ENCODE data around the gene RPL15.
"Not testable (repeated sequence)": the region's sequence is repeated elsewhere in the genome, so short reads cannot be mapped to it uniquely, and the experiment has no call there.

The RPL15 gene

GRCh38 chr3:23916886-23917678, at the start of gene RPL15, which contains the start of gene NKIRAS1:
Gene RPL15 (plus strand): TSS chr3:23917132. CDS start chr3:23917860, 728 bp downstream.
Gene NKIRAS1 (minus strand): TSS chr3:23916990. CDS start chr3:23910904, 6,086 bp downstream.
- peak; percentile 63 to 97 (median 93) for DNase-seq

GRCh38 chr3:23867400-23867799, 49.5 kb upstream of the RPL15 start:
- DNase-seq, result no peak

GRCh38 chr3:23867838-23868237, 49.1 kb upstream of the RPL15 start:
- DNase-seq, result no peak

DNA sequence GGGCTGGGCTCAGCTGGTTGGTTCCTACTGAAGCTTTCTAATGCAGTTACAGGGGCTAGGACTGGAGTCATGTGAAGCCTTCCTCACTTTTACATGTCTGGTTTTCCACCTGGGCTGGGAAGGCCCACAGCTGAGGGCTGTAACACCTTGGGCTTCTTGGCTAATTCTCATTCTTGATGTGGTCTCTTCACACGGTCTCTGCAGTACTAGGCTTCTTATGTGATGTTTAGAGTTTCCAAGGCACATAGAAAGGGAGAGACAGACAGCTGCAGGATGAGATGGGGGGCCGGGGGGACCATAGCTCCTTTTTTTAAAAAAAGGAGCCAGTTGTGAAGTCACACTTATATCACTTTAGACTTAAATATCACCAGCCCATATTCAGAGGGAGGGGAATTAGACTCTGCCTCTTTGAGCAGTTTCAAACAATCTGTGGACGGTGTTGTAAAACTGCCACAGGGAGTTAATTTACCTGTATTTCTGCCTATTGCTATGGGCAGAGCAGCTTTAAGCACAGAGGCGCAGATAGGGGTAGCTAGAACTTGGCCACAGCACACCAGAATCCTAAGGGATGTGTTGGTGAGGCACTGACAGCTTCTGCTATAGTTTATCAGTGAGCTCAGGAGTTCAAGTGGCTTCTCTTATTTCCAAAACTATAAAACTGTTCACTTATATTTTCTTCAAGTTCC, 46.8 kb upstream of the RPL15 start:
- no peak for DNase-seq

GRCh38 chr3:23870663-23871043, 46.3 kb upstream of the RPL15 start:
- DNase-seq, result not testable (repeated sequence)

- DNase-seq, result not testable (repeated sequence)
Measured at GRCh38 chr3:23871361-23871760, 45.6 kb upstream of the RPL15 start.

DNA sequence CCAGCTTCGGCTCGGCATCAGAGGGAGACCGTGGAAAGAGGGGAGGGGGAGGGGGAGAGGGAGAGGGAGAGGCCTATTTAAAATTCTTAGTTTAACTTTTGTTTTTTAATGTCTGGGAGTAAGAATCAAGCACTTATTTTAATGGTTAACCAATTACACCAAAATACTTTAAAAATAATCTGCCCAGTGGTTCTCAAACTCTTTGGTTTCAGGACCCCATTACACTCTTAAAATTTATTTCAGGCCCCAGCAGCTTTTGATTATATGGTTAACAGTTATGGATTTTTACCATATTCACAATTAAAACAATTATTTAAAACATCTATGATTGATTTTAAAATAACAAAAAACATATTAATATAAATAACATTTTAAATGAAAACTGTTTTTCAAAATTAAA, 44.6 kb upstream of the RPL15 start:
- no peak for DNase-seq

- DNase-seq, result no peak
Measured at GRCh38 chr3:23873941-23874340, 43.0 kb upstream of the RPL15 start.

GRCh38 chr3:23874359-23875112, 42.4 kb upstream of the RPL15 start:
- DNase-seq, result no peak

DNA sequence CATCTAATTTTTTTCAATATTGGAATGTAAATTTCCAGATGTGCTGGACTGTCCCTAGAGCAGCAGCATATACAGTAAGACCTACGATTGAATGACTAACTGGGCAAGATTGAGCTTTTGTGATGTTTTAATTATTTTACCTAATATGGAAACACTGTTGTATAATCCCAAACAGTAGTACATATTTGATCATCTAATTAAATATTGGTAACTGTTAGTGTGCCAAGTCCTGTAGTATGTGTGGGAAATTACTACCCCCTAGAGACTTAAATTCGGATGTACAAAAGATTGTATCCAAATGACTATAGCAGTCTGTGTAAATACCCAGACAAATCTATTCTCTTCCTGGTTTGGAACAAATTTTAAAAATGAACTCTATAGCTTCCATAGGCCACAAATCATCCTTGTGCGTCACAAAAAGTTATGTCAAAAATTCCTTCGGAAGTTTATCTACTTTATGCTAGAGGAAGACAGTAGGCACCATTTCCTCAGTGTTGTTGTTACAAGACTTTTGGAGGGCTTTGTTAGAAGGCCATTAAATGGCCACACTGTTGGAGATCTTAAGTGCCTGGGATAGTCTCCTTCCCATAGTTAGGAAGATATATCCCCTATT, 41.7 kb upstream of the RPL15 start:
- no peak for DNase-seq

- no peak for DNase-seq
Measured at GRCh38 chr3:23876923-23877322, 40.0 kb upstream of the RPL15 start.

DNA sequence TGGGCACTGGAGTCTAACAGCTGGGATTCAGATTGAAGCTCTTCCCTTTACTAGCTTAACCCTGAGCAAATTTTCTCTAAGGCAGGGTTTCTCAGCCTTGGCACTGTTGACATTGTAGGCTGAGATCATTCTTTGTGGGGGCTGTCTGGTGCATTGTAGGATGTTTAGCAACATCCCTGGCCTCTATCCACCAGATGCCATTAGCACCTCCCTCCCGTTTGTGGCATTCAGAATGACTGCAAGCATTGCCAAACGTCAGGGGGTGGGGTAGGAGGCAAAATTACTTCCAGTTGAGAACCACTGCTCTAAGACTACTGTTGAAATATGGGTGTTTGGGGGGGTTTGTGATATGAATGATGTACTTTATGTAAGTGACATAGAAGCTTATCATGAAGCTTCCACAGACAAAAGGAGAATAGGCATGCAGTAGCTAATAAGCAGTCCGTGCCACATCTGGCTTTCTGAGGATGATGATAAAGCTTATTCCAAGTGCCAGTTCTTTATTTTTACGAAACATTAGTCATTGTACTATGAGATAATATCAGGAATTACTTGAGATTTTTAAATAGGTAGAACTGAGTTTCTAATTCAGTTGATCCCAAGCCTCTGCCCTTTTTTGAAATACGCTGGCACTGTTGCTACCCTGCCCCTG, 39.5 kb upstream of the RPL15 start:
- DNase-seq, result peak in 3 of 56 donors; percentile 16 to 58 (median 30)

DNA sequence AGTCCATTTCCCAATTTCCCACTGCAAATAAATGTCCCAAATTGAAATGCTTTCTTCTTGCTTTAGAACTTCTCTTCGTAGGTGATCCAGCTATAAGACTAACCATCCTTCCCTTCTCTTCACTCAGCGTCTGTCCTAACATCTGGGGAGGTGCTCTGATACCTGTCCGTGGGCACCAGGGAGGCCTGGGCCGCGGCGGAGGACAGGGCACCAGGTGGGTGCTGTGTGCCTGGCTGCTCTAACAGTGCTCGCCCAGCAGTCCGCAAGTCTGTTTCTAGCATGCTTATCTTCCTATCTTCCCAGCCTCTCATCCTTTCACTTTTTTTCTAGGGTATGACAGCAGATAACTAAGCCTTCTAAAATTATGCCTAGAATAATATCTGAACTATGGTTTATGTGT, 37.4 kb upstream of the RPL15 start:
- no peak for DNase-seq

DNA sequence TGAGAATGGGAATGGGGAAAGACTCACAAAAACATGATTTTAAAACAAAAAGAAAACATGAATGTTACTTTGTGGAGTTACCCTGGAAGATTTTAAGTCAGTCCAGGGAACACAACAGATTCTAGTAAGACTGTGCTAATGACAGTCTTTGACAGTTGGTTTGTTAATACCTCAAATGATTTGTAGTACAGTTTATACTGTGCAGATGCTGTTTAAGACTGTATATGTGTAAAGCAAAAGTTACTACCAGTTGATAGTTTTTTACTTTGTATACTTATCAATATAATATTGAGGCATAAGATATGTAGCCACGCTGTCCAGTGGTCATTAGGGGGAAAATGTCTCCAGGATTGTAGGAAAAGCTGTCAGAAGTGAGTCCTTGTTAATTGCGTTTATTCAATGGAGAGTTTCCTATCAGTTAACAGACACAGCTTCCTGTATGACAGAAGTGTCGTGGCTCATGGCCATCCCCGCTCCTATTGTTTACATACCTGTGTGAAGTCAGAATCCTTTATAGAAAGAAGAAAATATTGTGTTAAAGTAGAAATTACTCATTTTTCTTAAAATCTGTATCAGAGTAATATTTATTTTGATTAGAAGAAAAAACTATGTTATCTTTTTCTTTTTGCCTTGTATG, 36.1 kb upstream of the RPL15 start:
- no peak for DNase-seq

DNA sequence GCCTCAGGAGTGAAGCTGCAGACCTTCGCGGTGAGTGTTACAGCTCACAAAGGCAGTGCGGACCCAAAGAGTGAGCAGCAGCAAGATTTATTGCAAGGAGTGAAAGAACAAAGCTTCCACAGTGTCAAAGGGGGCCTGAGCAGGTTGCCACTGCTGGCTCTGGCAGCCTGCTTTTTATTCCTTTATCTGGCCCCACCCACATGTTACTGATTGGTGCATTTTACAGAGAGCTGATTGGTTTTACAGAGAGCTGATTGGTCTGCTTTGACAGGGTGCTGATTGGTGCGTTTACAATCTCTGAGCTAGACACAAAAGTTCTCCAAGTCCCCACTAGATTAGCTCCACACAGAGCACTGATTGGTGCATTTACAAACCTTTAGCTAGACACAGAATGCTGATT, 34.9 kb upstream of the RPL15 start:
- DNase-seq, result not testable (repeated sequence)

DNA sequence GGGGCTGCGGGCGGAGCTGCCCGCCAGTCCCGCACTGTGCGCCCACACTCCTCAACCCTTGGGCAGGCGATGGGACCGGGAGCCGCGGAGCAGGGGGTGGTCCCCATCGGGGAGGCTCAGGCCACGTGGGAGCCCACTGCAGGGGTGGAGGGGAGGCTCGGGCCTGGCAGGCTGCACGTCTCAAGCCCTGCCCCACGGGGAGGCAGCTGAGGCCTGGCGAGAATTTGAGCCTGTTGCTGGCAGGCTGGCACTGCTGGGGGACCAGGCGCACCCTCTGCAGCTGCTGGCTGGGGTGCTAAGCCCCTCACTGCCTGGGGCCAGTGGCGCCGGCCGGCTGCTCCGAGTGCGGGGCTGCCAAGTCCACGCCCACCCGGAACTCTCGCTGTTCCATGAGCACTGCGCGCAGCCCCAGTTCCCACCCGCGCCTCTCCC, 34.4 kb upstream of the RPL15 start:
- no peak for DNase-seq

DNA sequence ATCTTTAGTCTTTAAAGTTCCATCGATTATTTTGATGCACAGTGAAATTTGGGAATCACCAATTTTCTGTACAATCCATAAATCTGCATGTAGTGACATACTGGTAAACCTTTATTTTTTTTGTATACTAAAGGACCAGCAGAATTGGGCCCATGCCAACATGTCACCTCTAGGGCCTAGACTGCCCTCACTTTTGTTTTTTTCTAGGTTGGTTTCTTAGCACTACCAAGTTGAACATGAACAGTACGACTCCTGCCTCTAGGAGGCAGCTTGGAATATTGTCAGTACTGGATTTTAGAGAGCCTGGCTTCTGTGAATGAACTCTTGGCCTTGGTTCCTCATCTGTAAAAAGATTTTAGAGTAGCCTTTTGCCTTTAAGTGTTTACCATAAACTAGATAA, 32.5 kb upstream of the RPL15 start:
- DNase-seq, result no peak

- DNase-seq, result no peak
Measured at GRCh38 chr3:23885210-23885609, 31.7 kb upstream of the RPL15 start.

- DNase-seq, result no peak
Measured at GRCh38 chr3:23886311-23886710, 30.6 kb upstream of the RPL15 start.

DNA sequence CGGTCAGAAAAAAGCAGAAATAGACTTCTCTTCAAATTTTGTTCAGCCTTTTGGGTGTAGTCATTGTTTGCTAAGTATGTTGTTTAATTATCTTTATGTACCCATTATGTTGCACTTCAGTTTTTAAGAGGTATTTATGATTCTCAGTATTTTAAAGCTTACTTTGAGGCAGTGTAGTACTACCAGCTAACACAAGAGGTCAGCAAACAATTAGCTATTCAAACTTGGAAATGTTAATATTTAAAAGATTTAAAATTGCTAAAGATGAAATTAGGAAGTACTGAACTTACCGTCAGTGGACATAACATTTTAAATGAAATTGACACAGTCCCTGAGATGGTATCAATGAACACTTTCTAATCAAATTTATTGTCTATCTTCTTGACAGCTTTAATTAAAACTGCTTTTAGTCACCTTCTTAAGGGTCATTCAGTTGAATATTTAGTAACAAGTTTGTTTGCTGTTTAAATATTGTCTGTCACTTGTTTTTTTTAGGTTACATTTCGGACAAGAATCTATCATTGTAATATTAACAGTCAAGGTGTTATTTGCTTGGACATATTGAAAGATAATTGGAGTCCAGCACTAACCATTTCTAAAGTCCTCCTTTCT, 28.2 kb upstream of the RPL15 start:
- DNase-seq, result no peak

Data from amygdala (tissue), 56 donors.